Activated CD8-positive, alpha-beta memory T cell treated with anti-CD3 and anti-CD28 coated beads for 48 hours (primary cell): Measurements from ENCODE around the gene LAMC2.
"Not testable (repeated sequence)": the region's sequence is repeated elsewhere in the genome, so short reads cannot be mapped to it uniquely, and the experiment has no call there.

Experiments
- DNase-seq, 3 experiments: peaks; one replicate each; pipeline ENCODE4 v3.0.0-alpha.2; 2020; ENCODE audit warnings: low read depth in 2 of 3, low spot score in 2 of 3

LAMC2 gene

DNA sequence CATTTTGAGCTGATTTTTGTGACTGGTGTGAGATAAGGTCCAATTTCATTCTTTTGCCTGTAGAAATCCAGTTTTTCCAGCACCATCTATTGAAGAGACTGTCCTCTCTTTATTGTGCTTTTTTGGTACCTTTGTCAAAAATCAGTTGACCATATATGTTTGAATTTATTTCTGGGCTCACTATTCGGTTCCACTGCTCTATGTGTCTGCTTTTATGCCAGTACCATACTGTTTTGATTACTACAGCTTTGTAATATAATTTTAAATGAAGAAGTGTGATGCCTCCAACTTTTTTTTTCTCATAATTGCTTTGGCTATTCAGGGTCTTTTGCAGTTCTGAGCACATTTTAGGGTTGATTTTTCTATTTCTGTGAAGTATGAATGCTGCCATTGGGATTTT, 69.0 kb downstream of the LAMC2 start:
- DNase-seq = no peak

DNA sequence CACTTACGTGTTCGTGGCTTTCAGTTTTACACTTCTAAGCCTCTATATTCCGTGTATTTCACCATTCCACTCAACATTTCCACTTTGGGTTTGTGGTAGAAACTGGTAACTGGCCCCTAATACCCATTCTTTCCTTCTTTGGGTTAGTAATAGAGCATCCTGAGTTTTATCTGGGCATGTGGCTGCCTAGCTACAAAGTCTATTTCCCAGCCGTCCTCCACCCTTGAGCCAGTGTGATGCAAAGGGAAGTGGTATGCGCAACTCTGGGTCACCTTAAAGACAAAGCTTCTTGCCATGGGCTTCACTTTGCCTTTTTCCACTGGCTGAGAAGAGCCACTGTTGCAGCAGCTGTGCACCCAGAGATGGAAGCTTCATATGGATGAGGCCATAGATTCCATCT, 73.9 kb downstream of the LAMC2 start:
- no peak for DNase-seq

DNA sequence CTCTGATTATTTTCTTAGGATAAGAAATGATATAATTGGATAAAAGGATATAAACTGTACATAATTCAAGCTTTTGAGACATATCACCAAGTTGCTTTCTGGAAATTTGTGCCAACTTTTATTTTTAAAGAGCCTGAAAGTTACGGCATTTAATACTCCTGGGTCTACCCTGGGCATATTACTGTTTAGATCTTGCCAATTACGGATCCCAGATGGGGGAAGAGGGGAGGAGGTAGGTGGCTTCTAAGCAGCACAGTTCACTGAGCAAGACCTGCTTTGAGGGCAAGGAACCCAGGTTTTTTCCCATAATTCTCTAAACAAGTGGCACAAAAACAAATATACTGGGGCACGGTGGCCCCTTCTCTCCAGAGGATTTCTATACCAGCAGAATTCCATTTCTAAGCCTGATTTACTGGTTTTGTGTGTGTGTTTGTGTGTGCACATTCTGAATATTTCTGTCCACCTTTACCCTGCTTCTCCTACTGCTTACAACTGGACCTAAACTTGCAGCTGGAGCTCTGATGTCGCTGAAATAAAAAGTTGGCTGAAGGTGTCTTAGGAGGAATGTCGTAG, 76.7 kb downstream of the LAMC2 start:
- no peak for DNase-seq

DNA sequence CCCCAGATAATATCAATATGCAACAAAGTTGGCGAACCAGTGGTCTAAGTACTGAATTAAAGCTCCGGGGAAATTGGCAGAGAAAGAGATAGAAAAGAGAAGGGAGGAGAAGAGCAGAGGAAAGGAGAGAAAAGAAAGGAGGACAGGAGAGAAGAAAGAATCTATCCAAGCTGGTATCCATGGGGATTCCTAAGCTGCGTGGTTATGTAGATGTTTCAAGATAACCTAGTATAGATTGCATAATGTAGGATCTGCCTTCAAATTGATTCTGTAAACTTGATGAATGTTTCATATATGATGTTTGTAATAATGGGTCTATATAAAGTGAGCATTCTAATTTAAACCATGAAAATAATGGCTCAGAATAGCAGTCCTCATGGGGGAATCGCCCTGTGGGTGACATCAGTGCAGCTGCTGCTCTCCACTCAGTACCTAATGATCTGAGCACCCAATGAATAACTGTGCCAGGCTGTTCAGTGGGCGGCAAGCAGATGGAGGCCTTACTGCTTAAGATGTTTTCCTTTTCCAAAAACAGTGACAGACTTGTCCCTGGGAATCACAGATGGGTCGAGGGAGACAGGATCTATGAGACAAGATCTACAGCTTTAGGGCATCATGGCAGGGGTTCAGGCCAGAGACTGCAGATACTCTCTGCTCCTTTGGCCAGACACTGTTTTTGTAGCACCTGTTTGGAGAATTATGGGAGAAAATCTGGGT, 78.0 kb downstream of the LAMC2 start:
- no peak for DNase-seq

DNA sequence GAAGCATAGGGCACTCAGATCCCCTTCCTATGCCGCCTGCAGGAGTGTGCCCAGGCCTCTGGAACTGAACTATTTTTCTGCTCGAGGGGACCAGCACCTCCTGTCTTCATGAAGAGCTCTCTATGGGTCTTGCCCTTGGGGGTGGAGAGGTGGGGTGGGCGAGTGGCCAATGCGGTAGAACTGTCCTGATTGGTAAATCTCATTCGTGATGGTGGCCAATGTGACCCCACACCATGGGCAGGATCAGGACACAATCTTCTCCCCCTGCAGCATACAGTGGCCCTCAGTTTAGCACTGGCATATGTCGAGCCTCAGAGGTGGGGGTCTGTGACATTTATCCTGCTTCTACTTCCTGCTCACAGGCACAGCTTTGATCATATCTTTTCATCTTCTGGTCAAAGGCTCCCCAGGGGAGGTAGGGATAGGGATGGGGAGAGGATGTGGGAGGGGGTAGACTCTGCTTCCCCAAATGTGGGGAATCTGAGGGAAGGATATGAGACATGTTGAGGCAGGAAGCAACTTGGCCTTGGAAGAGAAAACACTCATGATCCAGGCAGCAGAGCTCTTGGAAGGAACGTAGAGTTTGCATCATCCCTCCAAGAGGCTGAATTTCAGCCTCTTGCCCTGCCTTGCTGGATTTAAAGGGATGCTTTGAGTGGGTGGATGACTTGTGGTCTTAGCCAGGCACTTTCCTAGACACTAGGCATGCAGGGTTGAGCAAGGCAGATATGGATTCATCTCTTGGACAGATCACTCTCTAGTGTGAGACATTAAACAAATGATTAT, 81.8 kb downstream of the LAMC2 start:
- DNase-seq = no peak

DNA sequence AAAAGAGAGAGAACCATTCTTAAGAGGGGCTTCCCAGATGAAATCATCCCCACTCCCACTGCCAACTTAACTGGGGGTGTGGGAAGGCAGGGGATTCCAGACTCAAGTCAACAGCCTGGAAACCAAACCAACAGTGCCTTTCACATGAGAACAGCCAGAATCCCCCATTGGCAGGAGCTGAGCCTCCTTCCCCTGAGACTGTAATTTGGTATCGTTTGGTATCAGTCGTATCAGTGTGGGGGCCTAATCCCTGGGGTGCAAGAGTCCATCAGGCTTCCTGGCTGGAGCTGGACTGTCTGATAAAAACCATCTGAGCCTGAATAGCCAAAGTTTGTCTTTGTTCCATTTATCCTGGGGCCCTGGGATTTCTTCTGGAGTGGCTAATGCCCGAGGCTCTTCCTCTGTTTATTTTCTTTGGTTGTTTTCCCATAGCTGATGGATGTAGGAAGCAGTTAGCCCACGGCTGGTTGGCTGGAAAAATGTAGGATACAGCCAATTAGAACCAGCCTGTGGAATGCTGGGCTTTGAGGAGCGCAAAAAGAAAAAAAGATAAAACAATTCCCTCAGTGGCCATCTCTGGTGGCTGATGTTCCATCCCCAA, 84.6 kb downstream of the LAMC2 start:
- no peak for DNase-seq

DNA sequence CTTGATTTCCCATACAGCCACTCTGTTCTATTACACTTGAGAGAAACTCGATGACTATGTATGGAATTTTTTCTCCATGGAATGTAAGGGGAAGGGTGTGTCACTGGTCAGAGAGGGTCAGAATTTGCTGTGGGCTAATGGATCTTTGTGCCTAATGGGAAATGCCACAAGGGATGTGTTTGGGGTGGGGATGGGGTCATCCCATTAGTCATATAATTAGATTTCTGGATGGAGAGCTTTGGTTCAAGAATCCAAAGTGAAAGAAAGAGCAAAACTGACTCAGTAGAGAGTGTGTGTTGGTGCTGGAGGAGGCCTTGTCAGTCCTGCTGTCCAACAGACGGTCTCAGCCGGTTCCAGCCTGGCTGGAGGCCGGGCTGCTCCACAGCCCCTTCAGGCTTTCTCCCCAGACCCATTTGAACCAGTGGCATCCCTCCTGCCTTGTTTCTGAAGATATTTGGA, 86.4 kb downstream of the LAMC2 start:
- no peak for DNase-seq

DNA sequence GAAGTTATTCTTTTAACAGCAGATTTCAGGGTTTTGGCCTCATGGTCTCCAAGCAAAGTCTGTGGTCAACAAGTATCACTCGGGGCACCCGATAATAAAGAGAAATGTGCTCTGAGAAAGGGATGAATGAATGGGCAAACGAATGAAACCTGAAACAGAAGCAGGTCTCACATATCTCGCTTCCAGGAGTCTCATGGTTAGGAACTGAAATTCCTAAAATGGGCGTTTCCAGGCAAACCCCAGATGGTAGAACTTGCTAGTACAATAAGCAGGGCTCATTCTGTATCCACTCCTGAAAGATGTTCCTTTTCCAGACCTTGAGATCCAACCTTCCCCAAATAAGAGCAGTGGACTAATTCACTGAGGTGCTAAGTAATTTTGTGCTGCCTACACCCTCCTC, 87.2 kb downstream of the LAMC2 start:
- no peak for DNase-seq

DNA sequence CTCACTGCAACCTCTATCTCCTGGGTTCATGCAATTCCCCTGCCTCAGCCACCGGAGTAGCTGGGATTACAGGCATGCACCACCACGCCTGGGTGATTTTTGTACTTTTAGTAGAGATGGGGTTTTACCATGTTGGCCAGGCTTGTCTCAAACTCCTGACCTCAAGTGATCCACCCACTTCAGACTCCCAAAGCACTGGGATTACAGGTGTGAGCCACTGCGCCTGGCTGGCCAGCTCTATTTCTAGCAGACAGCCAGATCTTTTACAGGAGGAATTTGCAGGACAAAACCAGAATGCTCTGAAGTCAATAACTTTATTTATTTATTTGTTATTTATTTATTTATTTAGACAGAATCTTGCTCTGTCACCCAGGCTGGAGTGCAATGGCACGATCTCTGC, 87.9 kb downstream of the LAMC2 start:
- DNase-seq = not testable (repeated sequence)

DNA sequence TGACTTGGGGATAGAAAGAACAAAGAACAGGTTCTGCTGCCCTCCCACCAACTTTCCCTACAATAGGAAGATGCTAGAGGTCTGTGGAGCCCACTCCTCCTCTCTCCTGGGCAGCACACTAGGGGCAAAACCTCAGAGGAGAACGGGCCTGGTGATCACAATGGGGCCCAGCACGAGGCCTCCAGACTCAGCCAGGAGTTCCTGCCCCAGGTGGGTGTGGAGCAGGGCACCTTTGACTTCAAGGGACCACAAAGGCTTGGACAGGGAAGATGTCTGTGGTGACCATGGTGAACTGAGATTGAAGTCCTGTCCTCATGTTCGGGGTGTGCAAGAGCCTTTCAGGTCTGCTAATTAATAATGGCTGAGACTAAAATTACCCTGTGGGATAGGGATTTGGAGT, 88.8 kb downstream of the LAMC2 start:
- no peak for DNase-seq

DNA sequence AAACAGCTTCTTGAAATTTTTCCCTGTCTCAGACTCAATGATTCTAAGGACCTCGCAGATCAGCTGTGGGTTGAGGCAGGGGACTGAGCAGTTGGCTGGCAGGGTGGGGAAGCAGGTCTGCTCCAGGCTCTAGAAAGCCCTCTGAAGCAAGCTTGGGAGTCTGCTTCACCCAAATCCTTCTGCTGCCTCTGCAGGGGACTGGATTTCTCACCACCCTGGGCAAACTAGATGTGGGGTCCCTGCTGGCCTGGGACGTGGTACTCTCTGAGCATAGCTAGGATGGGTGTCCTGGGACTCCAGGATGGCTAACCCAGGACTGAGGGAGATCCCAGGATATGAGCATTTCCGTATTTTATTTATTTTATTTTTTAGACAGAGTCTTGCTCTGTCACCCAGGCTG, 89.3 kb downstream of the LAMC2 start:
- no peak for DNase-seq

DNA sequence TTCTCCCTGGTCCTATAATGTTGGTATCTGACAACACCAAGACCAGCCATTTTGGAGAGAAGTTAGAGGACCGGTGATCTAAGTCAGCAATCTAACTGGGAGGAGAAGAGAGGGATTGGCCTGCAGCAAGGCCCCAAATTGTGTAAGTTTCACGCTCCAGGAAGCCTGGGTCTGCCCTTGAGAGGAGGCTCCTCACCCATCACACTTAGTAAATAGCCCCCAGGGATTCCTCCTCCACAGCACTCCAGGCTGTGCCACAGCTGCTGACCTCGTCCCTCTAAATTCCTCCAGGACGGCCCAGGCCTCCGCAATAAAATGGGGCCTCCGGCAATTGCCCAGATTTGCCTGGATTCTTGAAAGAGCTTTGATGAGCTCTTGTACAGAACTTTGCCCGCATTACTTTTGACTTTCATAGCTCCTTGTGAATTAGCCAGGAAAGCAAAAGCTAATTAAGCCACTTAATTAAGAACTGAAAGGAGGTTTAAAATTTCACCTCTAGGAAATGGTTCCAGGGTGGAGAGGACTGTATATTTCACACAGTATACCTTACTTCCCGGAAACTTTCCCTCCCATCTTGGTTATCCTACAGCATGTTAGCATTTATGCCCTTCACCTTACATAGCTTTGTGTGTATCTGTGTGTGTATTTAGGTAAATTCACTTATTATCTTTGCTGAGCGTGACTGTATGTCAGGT, 90.5 kb downstream of the LAMC2 start:
- no peak for DNase-seq

DNA sequence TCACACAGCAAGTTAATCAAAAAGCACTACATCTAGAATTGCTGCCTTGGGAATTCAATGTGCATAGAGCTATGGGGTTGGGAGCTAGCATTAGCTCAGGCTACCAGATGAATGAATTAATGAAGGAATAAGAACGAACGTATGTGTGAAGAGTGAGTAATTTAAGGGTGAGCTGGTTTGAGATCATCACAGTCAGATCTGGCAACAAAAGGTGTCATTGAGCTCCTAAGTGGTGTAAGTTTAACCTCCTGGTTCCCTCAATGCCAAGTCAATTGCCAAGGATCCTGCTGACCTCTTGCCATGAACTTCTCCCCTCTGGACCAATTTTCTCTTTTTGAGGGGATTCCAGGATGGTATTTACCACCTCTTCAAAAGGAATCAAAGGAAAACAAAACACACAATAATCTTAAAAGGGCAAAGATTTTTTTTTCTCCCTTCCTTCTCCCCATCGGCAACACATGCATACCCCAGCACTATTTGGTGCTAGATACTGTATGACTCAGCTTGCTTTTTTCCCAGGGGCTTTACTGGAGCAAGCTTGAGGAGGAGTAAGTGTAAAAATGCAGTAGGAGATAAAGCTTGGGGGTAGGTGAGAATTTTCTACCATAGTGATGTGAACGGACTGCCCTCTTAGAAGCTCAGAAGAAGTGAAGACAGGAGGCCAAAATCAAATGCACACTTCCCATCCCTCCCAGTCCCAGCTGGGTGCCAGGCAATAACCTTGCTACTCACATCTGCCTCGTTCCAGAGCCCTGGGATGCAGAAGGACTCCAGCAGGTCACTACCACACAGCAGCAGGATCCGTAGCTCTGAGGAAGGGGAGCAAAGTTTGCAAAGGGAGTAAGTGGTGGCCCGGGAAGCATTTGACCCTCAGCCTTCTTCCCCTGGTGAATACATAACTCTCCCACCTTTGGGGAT, 92.0 kb downstream of the LAMC2 start:
- DNase-seq = no peak

DNA sequence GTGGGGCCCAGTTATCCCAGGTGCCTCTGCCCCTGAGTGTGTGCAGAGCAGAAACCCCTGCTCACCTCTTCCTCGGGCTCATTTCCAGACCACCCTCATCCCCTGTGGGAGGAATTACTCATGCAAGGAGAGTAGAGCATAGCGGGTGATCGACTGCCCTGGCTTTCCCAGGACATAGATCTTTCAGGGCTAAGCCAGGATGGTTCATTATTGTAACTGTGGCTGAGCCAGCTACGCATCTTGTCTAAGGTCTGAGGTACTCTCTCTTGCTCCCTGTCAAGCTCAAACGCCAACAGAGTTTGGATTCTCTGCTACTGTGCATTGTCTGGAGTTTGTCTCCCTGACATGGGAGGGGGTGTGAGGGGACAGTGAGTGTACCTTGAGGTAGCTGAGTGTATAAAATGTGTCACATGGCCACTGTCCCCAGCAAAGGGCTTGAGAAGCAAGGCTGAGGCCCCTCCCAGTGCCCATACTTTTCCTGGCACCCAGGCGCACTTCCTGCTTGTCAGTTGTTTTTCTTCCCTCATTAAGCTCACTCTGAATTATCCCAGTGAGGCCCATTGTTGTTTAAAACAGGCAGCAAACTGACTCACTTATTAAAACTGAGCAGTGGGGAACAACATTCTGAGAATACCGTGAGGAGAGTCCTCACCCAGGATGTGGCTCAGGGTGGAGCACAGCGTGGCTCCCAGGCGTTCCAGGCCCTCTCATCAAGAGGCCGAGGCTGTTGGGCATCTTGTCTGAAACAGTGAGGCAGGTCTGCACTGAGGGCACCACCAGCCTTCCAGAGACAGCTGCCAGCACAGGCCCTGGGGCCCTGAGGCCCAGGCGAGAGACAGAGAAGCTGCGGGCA, 92.9 kb downstream of the LAMC2 start:
- no peak for DNase-seq

DNA sequence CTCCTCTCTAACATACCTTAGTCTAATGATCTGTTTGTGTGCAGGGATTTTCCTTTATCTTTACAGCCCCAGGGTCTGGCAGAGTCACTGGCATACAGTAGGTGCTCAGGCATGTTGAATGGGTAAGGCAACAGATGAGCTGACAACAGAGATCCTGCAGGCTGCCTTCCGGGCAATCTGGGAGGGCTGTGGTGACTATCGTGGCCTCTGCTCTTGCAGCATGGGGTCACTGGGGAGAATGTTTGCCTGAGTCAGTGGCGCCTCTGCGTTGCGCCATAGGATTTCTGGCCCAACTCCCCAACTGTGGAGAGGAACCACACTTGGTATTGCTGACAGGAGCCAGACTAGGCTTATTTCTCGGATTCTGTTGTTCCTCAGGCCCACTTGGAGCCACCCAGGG, 93.8 kb downstream of the LAMC2 start:
- no peak for DNase-seq

DNA sequence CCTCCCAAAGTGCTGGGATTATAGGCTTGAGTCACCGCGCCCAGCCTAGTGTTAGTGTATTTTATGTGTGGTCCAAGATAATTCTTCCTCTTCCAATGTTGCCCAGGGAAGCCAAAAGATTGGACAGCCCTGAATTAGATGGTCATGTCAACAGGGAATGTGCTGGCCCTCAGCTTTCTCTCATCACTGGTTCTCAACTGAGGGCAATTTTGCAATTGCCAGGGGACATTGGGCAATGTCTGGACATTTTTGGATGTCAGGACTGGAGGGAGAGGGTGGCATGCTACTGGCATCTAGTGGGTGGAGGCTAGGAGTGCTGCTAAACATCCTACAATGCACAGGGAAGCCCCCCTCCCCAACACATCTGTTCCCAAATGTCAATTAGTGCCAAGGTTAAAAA, 95.0 kb downstream of the LAMC2 start:
- DNase-seq = no peak

DNA sequence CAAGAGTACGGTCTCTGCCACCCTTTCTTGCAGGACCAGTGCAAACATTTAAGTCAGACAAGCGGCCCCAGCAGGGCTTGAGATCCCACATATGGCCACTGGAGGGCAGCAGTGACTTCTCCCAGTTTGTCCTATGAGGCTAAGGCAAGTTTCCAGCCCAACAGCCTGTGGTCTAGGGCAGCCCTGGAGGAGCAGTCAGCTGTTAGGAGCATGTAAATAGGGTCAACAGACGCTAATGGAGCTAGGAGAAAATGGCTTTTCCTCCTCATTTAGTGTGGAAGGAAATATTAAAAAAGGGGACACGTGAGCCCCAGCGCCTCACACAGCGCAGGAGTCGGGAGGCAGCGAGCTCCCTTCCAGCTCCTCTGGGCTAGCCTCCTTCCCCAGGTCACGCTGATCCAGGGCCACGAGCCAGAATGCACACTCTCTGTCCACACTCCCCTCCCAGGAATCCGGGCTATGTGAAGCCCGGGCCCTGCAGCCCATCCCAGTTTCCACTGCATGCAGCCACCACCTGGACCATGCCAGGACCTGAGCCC, 95.6 kb downstream of the LAMC2 start:
- peak; percentile 28 to 55 (median 43) for DNase-seq

DNA sequence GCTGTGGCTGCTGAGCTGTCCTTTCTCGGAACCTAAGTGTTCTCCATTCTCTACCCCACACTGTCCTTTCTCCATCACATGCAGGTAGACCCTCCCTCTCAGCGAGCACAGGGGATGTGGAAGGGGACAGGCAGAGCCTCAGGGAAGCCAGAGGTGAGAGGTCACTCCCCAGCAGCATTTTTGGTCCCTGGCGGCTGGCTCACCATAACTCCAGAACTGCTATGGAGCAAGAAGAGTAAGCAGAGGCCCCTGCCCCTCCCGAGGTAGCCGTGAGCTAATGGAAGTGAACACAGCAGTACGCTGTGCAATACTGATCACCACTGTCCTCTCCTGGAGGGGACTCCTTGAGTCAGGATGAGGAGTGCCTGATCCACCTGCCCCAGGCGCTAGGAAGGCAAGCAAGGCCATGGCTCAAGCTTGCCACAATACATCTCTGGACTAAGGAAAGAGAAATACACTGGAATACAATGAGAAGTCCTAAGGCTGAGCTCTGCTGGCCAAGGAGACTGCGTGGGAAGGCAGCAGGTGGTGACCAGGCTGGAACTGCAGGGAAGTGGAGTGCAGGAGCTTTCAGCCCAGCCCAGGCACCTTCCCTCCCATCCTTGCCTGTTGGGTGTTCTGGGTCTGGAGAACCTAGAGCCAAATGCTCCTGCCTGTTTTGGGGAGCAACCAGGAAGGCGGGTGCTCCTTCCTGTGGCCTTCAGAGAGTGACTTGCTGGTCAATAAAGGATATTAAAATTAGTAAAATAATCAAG, 96.2 kb downstream of the LAMC2 start:
- no peak for DNase-seq
